HG02938 (cell line): ENCODE results near the gene PLK3.
A peak's percentile ranks its signal among the peaks of the same experiment; 100 is the strongest.
"Not testable (repeated sequence)": the region's sequence is repeated elsewhere in the genome, so short reads cannot be mapped to it uniquely, and the experiment has no call there.

Source experiments
- ATAC-seq: cut with Tn5 transposase; IDR thresholded peaks from one replicate; pipeline ENCODE4 v1.9.1; 2021; ENCODE audit warnings: mild to moderate bottlenecking, moderate library complexity; ENCODE audit not compliant: unreplicated experiment

The PLK3 gene

GRCh38 chr1:44786841-44787426, 13.2 kb upstream of the PLK3 start:
- no peak for ATAC-seq

DNA sequence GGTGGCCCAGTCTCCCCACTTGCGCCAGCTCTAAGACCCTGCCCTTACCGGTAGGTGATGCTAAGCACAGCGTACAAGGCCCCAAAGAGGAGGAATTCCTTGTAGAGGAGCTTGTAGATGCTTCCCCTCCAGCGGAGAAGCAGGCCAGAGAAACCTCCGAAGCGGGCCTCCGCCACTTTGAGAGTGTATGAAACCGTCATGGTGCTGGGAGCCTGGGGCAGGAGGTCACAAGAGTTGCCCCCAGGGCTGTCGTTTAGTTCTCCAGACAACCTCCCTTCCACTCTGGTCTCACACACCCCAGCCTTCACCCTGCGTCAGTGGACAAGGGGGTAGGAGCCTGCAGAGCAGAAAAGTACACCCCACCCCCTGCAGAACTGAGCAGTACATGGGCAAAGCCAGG, 12.7 kb upstream of the PLK3 start:
- ATAC-seq, result no peak

DNA sequence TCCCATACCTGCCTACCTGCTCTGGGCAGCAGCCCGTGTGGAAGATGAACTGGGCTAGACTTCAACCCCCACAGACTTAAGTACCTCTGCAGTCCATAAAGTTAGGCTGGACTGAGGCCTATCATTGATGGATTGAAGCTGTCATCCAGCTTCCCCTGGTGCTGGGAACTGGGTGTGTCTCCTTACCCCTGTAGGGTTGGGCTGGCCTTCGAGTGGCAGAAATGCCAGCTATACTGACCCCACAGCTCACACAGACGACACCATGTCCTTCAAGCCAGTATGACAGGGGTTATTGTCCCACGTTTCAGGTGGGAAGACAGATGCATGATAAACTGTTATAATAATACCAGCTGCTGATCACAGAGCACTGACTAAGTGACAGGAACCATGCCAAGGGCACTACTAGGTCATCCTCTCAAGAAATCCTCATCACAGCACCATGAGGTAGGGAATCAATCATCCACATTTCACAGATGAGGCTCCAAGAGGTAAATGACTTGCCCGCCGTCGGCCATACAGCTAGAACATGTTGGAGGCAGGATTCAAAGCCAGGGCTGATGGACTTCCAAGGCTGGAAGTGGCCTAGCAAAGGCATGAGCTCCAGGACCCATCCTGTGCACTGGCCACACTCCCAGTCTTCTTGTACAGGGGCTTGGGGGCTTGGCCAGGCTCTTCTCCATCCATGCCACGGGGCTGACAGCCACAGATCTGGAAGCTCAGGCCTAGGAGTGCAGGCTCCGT, 11.9 kb upstream of the PLK3 start, which contains the start of gene BEST4:
Gene BEST4 (minus strand): TSS at position 51 of the 741 bp plus-strand sequence. CDS start 465 bp downstream, outside the sequence.
- no peak for ATAC-seq

GRCh38 chr1:44790968-44791801, 9.0 kb upstream of the PLK3 start:
- ATAC-seq, result no peak

DNA sequence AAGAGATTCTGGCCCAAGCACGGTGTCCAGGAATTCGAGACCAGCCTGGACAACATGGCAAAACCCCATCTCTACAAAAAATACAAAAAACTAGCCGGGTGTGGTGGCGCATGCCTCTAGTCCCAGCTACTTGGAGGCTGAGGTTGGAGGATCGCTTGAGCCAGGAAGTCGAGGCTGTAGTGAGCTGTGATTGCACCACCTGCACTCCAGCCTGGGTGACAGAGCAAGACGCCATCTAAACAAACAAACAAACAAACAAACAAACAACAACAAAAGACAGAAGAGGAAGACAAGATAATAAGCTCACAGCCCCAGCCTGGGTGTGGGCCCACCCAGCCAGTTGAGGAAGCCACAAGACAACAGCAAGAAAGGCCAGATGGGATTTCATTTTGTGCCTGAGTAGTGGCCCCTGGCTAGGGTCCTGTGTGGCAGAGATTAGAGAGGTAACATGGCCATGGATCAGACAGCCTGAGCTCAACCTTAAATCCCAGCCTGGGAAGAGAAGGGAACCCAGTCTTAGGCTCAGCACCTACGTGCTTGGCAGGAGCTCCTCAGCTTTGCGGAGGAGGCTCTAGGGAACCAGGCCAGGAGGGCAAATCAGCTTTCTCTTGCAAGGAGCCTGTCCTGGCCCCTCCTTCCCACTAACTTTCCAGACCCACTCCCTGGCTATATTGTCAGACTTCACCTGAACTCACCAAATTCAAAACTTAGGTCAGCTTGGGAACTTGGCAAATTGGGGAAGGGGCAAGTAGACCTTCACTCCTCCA, 7.3 kb upstream of the PLK3 start:
- ATAC-seq, result no peak

DNA sequence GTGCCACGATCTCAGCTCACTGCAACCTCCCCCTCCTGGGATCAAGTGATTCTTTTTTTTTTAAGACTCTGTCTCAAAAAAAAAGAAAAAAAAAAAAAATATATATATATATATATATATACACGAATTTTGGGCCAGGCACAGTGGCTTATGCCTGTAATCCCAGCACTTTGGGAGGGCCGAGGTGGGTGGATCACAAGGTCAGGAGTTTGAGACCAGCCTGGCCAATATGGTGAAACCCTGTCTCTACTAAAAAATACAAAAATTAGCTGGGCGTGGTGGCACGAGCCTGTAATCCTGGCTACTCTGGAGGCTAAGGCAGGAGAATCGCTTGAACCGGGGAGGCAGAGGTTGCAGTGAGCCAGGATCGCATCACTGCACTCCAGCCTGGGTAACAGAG, 2.3 kb upstream of the PLK3 start:
- ATAC-seq, result not testable (repeated sequence)

- no peak for ATAC-seq
Observed at GRCh38 chr1:44798481-44799365, 1.5 kb upstream of the PLK3 start.

GRCh38 chr1:44801491-44802305, 1.5 kb downstream of the PLK3 start:
- ATAC-seq, result no peak

DNA sequence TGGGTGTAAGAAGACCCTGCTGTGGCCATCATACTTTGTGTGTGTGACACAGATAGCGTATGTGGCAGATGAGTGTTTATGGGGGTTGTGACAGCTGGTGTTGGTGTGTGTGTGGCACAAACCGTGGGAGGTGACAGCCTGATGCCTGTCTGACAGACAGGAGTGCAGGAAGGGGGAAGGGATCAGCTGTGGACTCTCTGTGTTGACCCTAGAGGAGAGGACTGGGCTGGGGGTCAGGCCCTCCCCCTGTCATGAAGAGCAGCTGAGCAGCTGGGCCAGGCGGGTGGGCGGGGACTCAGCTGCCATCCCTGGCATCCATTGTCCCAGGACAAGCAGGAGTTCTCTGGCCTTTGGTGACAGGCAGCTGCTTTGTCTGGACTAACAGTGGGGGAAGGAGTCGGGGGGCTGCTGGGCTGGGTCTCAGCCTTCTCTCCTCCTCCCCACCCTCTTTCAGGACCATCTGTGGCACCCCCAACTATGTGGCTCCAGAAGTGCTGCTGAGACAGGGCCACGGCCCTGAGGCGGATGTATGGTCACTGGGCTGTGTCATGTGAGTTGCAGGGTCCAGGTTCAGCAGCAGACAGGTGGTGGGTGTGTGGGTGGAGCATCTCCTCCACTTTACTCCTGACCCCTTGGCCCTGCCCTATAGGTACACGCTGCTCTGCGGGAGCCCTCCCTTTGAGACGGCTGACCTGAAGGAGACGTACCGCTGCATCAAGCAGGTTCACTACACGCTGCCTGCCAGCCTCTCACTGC, 2.3 kb downstream of the PLK3 start:
- no peak for ATAC-seq

DNA sequence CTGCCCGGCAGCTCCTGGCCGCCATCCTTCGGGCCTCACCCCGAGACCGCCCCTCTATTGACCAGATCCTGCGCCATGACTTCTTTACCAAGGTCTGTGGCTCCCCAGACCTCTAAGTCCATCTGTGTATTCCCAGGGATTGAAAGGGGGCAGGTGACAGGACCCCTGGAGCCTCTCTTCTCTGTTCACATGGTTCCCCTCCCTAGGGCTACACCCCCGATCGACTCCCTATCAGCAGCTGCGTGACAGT, 2.8 kb downstream of the PLK3 start:
- no peak for ATAC-seq

GRCh38 chr1:44803312-44804095, 3.3 kb downstream of the PLK3 start:
- no peak for ATAC-seq

GRCh38 chr1:44805311-44806024, 5.3 kb downstream of the PLK3 start:
- no peak for ATAC-seq

DNA sequence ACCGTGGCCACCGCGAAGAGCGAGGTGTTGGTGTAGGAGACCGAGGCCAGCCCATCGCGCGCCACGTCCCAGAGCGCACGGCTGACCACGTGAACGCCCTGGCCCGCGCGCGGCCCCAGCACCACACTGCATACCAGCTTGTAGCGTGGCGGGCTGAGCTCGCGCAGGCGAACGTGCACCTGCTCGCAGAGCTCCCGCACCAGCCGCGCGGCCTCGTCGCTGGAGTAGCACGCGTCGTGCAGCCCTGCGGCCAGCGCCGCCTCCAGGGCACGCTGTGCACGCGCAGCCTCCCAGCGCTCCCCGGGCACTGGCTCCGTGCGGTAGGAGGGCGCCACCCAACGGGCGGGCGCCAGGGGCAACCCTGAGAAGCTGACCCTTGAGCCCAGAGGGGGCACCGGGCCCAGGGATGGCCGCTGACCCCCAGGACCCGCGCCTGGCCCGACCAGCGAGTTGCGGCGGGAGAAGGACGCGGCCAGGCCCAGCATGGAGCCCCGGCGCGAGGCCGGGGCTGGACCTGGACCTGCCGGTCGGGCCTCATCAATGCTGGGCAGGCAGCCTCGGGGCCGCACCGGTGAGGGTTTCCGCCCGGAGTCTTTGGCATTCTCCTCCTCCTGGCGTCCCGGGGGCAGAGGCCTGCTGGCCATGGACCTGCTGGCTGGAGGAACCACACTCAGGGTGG, 6.0 kb downstream of the PLK3 start:
- ATAC-seq, result no peak

- no peak for ATAC-seq
Observed at GRCh38 chr1:44806704-44807363, 6.7 kb downstream of the PLK3 start, which contains the start of gene DYNLT4. TSS of gene DYNLT4 (minus strand) at chr1:44807351. CDS start at chr1:44806668, 683 bp downstream.

GRCh38 chr1:44807364-44808062, 7.3 kb downstream of the PLK3 start:
- peak; percentile 26 for ATAC-seq
